ENCODE results near the gene RTN3. TPM values are rescaled to one million over a fixed set of nuclear protein-coding genes. Genes with fewer than 3 reads are reported as not detected.

Gene RTN3
- total RNA-seq, 2 experiments from 2014 or later, result 34.0 to 69.3 TPM

GRCh38 chr11:63719001-63719400 lies 37.7 kb downstream of the RTN3 start:
- no peak for DNase-seq (ENCODE audit: low spot score)
- peaks cover 19% of the 10 kb centered on the region; the same call in 1 of the 2 replicates for H3K36me3 ChIP-seq (ENCODE audit: insufficient read depth, low read length)
- H3K9me2 ChIP-seq (ENCODE audit: insufficient read depth, low read length), result no peaks in the 10 kb centered on the region
- TF ChIP-seq EZH2phosphoT487 (IDR thresholded peaks at IDR 0.05; ENCODE audit: borderline replicate concordance, low read depth, low read length) (no peak), CTCF (conservative IDR thresholded peaks at IDR 0.05; ENCODE audit: low read length) (no peak)
- H3K79me2 ChIP-seq (ENCODE audit: insufficient read depth, low read depth, low read length), result peaks cover 21% of the 10 kb centered on the region
- no peak overlapping the region for H2AFZ ChIP-seq (ENCODE audit: low read length)
- H3K9me3 ChIP-seq (ENCODE audit: low read length), result no peaks in the 10 kb centered on the region
- POLR2A ChIA-PET, result no interaction called here
- intact Hi-C loops (cut with micrococcal nuclease; ENCODE audit: unreplicated experiment), result no loop called here
- no peak overlapping the region for H3K4me3 ChIP-seq (ENCODE audit: low read depth, low read length, poor library complexity, severe bottlenecking)
- H4K20me1 ChIP-seq (ENCODE audit: insufficient read depth, low read length), result peaks cover 19% of the 10 kb centered on the region
- BruUV-seq (replicated peaks), result no TSS peak
- H3K27ac ChIP-seq (ENCODE audit: low read depth, low read length, poor library complexity, severe bottlenecking), result no peak overlapping the region
- CTCF ChIA-PET (ENCODE audit: unreplicated experiment), result no interaction called here
- H3K4me2 ChIP-seq (ENCODE audit: low read length), result no peak overlapping the region
- no peaks in the 10 kb centered on the region for H3K4me1 ChIP-seq (ENCODE audit: insufficient read depth, low read length, poor library complexity, severe bottlenecking)

GRCh38 chr11:63719987-63720386 lies 38.7 kb downstream of the RTN3 start:
- CTCF ChIA-PET (ENCODE audit: unreplicated experiment), result no interaction called here
- no peak for TF ChIP-seq EZH2phosphoT487 (IDR thresholded peaks at IDR 0.05; ENCODE audit: borderline replicate concordance, low read depth, low read length)
- no peak for TF ChIP-seq CTCF (conservative IDR thresholded peaks at IDR 0.05; ENCODE audit: low read length)
- BruUV-seq (replicated peaks), result no TSS peak
- Histone ChIP-seq H3K4me2 (ENCODE audit: low read length) (no peak overlapping the region), H3K79me2 (ENCODE audit: insufficient read depth, low read depth, low read length) (peaks cover 14% of the 10 kb centered on the region; the same call in 1 of the 2 replicates), H3K4me1 (ENCODE audit: insufficient read depth, low read length, poor library complexity, severe bottlenecking) (no peaks in the 10 kb centered on the region), H3K4me3 (ENCODE audit: low read depth, low read length, poor library complexity, severe bottlenecking) (no peak overlapping the region), H3K27ac (ENCODE audit: low read depth, low read length, poor library complexity, severe bottlenecking) (no peak overlapping the region), H4K20me1 (ENCODE audit: insufficient read depth, low read length) (peaks cover 19% of the 10 kb centered on the region), H3K9me2 (ENCODE audit: insufficient read depth, low read length) (no peaks in the 10 kb centered on the region), H2AFZ (ENCODE audit: low read length) (no peak overlapping the region), H3K36me3 (ENCODE audit: insufficient read depth, low read length) (peaks cover 18% of the 10 kb centered on the region; the same call in 1 of the 2 replicates), H3K9me3 (ENCODE audit: low read length) (no peaks in the 10 kb centered on the region)
- POLR2A ChIA-PET, result no interaction called here
- intact Hi-C loops (cut with micrococcal nuclease; ENCODE audit: unreplicated experiment), result no loop called here
- DNase-seq (ENCODE audit: low spot score), result no peak

GRCh38 chr11:63720611-63721010 lies 39.3 kb downstream of the RTN3 start:
- peaks cover 18% of the 10 kb centered on the region; the same call in 1 of the 2 replicates for H3K36me3 ChIP-seq (ENCODE audit: insufficient read depth, low read length)
- intact Hi-C loops (cut with micrococcal nuclease; ENCODE audit: unreplicated experiment), result no loop called here
- H3K27ac ChIP-seq (ENCODE audit: low read depth, low read length, poor library complexity, severe bottlenecking), result no peak overlapping the region
- no TSS peak for BruUV-seq (replicated peaks)
- POLR2A ChIA-PET, result no interaction called here
- H4K20me1 ChIP-seq (ENCODE audit: insufficient read depth, low read length), result peaks cover 19% of the 10 kb centered on the region
- TF ChIP-seq CTCF (conservative IDR thresholded peaks at IDR 0.05; ENCODE audit: low read length), result no peak
- TF ChIP-seq EZH2phosphoT487 (IDR thresholded peaks at IDR 0.05; ENCODE audit: borderline replicate concordance, low read depth, low read length), result no peak
- no peaks in the 10 kb centered on the region for H3K9me2 ChIP-seq (ENCODE audit: insufficient read depth, low read length)
- H3K4me1 ChIP-seq (ENCODE audit: insufficient read depth, low read length, poor library complexity, severe bottlenecking), result no peaks in the 10 kb centered on the region
- no peak overlapping the region for H3K4me2 ChIP-seq (ENCODE audit: low read length)
- H3K79me2 ChIP-seq (ENCODE audit: insufficient read depth, low read depth, low read length), result peaks cover 14% of the 10 kb centered on the region; the same call in 1 of the 2 replicates
- no peak for DNase-seq (ENCODE audit: low spot score)
- no peak overlapping the region for H3K4me3 ChIP-seq (ENCODE audit: low read depth, low read length, poor library complexity, severe bottlenecking)
- CTCF ChIA-PET (ENCODE audit: unreplicated experiment), result no interaction called here
- H3K9me3 ChIP-seq (ENCODE audit: low read length), result no peaks in the 10 kb centered on the region
- H2AFZ ChIP-seq (ENCODE audit: low read length), result no peak overlapping the region

Data from OCI-LY7 (cell line).